Ishikawa (cell line): ENCODE results near the gene ST6GALNAC6.

Experiments used
- EP300 ChIP-seq: IDR thresholded peaks from 2 replicates; pipeline ENCODE4 v1.6.1; 2012; ENCODE audit warnings: borderline replicate concordance
- FOXM1 ChIP-seq: IDR thresholded peaks from 2 replicates; pipeline ENCODE4 v1.6.1; 2012; ENCODE audit warnings: low read depth, borderline replicate concordance
- RAD21 ChIP-seq: IDR thresholded peaks from 2 replicates; pipeline ENCODE4 v1.6.1; 2012; ENCODE audit warnings: low read depth
- REST ChIP-seq: IDR thresholded peaks from 2 replicates; pipeline ENCODE4 v1.6.1; 2012; ENCODE audit warnings: low read depth, mild to moderate bottlenecking
- TAF1 ChIP-seq: IDR thresholded peaks from 2 replicates; pipeline ENCODE4 v1.6.1; 2012; ENCODE audit warnings: low read depth, mild to moderate bottlenecking
- TF ChIP-seq, protein P1 (sequence below): IDR thresholded peaks from 2 replicates; pipeline ENCODE4 v1.6.1; 2012

GRCh38 chr9:127944586-127945218 lies 45.3 kb upstream of the ST6GALNAC6 start:
- no peak for TF ChIP-seq REST
- TF ChIP-seq RAD21: no peak
- TF ChIP-seq, protein P1, sequence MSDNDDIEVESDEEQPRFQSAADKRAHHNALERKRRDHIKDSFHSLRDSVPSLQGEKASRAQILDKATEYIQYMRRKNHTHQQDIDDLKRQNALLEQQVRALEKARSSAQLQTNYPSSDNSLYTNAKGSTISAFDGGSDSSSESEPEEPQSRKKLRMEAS: no peak
- no peak for TF ChIP-seq EP300
- no peak for TF ChIP-seq TAF1
- no peak for TF ChIP-seq FOXM1
